HG03108 (cell line): ENCODE measurements around the gene VWA1.
"Not testable (repeated sequence)": the region's sequence is repeated elsewhere in the genome, so short reads cannot be mapped to it uniquely, and the experiment has no call there.

Experiments used
- ATAC-seq: cut with Tn5 transposase; IDR thresholded peaks from one replicate; pipeline ENCODE4 v1.9.1; 2021; ENCODE audit warnings: moderate library complexity; ENCODE audit not compliant: unreplicated experiment

Gene VWA1

DNA sequence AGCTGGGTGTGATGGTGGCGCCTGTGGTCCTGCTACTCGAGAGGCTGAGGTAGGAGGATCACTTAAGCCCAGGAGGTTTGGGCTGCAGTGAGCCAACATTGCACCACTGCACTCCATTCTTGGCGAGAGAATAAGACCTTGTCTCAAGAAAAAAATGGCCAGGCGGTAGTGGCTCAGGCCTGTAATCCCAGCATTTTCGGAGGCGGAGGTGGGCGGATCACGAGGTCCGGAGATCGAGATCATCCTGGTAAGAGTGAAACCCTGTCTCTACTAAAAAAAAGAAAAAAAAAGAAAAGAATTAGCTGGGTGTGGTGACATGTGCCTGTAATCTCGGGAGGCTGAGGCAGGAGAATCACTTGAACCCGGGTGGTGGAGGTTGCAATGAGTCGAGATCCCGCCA is 47.4 kb downstream of the VWA1 start:
- no peak for ATAC-seq

DNA sequence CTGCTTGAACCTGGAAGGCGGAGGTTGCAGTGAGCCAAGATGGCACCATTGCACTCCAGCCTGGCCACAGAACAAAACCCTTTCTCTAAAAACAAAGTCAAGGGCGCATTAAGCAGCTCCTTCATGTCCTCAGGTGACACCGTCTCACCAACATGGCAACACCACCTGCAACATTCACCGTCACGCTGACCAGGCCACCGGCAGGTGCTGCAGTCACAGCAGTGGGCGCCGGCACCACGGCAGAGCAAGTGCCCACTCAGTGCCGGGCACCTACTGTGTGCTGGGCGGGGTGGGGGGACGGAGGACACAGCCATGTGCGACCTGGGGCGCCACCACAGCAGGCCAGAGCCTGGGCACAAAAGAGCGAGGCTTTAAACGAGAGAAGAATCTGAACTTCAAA is 48.2 kb downstream of the VWA1 start:
- no peak for ATAC-seq

DNA sequence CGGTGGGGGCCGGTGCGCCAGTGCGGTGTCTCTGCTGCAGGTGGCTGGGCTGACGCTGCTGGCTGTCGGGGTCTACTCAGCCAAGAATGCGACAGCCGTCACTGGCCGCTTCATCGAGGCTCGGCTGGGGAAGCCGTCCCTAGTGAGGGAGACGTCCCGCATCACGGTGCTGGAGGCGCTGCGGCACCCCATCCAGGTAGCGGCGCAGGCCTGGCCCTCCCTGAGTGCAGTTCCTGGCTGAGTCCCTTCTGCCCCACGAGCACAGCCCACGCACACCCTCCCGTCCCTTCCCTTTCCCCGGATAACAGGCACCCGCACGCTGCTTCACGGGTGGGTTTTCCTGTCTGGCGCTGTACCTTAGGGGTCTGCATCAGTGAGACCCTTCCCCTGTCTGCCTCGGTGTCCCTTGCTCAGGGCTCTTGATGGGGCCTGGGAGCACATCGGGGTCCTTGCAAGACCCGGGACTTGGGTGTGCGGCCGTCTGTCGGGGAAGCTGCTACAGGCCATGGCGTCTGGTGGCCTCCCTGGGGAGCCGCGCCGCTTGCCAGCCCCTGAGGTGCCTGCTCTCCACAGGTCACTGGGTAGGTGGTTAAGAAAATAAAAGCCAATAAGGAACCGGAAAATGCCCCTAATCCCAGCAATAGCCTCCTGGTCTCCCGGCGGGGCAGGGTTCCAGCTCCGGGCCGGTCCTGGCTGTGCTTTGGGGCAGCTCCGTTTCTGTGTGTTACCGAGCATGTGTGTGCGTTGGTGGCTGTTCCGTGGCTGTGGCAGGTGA is 49.7 kb downstream of the VWA1 start:
- not testable (repeated sequence) for ATAC-seq

GRCh38 chr1:1485755-1486317 is 50.3 kb downstream of the VWA1 start:
- ATAC-seq = not testable (repeated sequence)

DNA sequence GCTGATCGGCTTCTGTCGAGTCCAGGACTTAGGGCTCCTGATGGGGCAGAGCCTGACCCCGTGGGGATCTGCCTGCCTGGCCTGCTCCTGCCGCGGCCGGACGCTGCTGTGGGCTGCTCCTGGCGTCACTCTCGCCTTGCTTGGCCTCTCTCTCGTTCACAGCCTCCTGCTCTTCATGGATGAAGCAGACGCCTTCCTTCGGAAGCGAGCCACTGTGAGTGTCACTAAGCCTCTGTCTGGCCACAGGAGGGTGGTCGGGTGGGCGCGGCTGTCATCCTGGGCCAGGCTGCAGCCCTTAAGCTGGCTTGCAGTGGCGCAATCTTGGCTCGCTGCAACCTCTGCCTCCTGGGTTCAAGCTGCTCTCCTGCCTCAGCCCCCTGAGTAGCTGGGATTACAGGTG is 52.2 kb downstream of the VWA1 start:
- ATAC-seq = no peak

GRCh38 chr1:1489231-1489630 is 53.7 kb downstream of the VWA1 start:
- ATAC-seq = no peak

GRCh38 chr1:1489861-1490260 is 54.4 kb downstream of the VWA1 start:
- ATAC-seq = no peak

DNA sequence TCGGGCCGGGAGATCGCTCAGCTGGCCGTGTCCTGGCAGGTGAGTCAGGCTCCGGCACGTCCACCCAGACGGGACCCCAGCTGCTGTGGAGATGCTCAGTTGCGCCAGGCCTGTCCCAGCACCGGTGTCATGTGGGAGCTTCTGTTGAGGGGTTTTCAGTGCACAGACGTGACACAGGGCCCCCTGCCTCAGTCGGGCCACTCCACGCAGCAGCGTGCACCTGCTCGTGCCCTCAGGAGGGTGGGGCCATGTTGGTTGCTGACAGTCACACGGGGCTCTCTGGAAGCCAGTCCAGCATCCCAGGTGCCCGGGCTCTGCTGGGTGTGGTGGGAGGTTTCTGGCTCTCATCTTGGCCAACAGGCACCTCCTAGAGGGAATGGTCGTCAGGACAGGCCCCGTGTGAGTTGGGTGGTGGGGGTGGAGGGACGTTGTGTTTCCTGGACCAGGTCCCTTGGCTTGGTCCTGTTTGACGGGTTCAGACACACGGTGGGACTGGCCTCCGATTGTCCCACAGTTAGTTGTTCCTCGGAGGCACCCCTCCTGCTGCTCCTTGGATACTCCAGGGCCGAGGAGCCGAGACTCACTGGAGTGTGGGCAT is 55.2 kb downstream of the VWA1 start:
- no peak for ATAC-seq

GRCh38 chr1:1491601-1492000 is 56.1 kb downstream of the VWA1 start:
- ATAC-seq = no peak
